GM23338 (cell line): ENCODE data around the gene MSL3B.
A peak's percentile ranks its signal among the peaks of the same experiment; 100 is the strongest.

Experiments
- ATAC-seq: fragments of 200-7000 bp; cut with Tn5 transposase; 3 replicates; pipeline ENCODE4 v1.9.1; 2020
- DNase-seq: peaks from one replicate; pipeline ENCODE4 v3.0.0-alpha.2; 2015; ENCODE audit warnings: low spot score
- H2AFZ ChIP-seq: fragments of 200-600 bp; sonication (generic); 2 replicates; pipeline ENCODE4 v1.8.0; 2016; ENCODE audit warnings: antibody characterized with exemption, mild to moderate bottlenecking, moderate library complexity
- H3F3A ChIP-seq: fragments of 200-600 bp; sonication (generic); replicated peaks from 2 replicates; pipeline ENCODE4 v1.8.0; 2017; ENCODE audit warnings: antibody characterized with exemption, mixed run types, low read depth
- H3K27ac ChIP-seq: fragments of 200-600 bp; sonication (generic); 2 replicates; pipeline ENCODE4 v1.6.1; 2016; ENCODE audit warnings: low read depth
- H3K27me3 ChIP-seq: fragments of 200-600 bp; sonication (generic); 2 replicates; pipeline ENCODE4 v1.8.0; 2016; ENCODE audit warnings: mild to moderate bottlenecking, mixed run types, moderate library complexity; ENCODE audit not compliant: insufficient read depth
- H3K36me3 ChIP-seq: fragments of 200-600 bp; sonication (generic); 2 replicates; pipeline ENCODE4 v1.8.0; 2016; ENCODE audit warnings: mild to moderate bottlenecking; ENCODE audit not compliant: insufficient read depth
- H3K4me1 ChIP-seq: fragments of 200-600 bp; sonication (generic); 2 replicates; pipeline ENCODE4 v1.8.0; 2016; ENCODE audit warnings: mild to moderate bottlenecking, moderate library complexity; ENCODE audit not compliant: insufficient read depth
- H3K4me2 ChIP-seq: fragments of 200-600 bp; sonication (generic); 2 replicates; pipeline ENCODE4 v1.7.1; 2017; ENCODE audit warnings: mixed run types
- H3K4me3 ChIP-seq: fragments of 200-600 bp; sonication (generic); 2 replicates; pipeline ENCODE4 v1.6.1; 2016; ENCODE audit warnings: mixed run types
- H3K79me2 ChIP-seq: fragments of 200-600 bp; sonication (generic); replicated peaks from 2 replicates; pipeline ENCODE4 v1.8.0; 2017; ENCODE audit warnings: mild to moderate bottlenecking; ENCODE audit not compliant: insufficient read depth
- H3K9me2 ChIP-seq: fragments of 200-600 bp; sonication (generic); 2 replicates; pipeline ENCODE4 v1.8.0; 2017; ENCODE audit not compliant: insufficient read depth
- H4K20me1 ChIP-seq: fragments of 200-600 bp; sonication (generic); replicated peaks from 2 replicates; pipeline ENCODE4 v1.8.0; 2017; ENCODE audit warnings: mild to moderate bottlenecking; ENCODE audit not compliant: insufficient read depth
- H3K27ac Mint-ChIP-seq: 2 replicates; pipeline ENCODE4 v1.8.0; 2020; ENCODE audit warnings: inconsistent platforms, mild to moderate bottlenecking, moderate library complexity, mixed read lengths
- H3K27me3 Mint-ChIP-seq: 3 replicates; pipeline ENCODE4 v1.8.0; 2022; ENCODE audit warnings: low read depth, mild to moderate bottlenecking, moderate library complexity, mixed read lengths, inconsistent platforms; ENCODE audit not compliant: insufficient read depth, poor library complexity
- H3K36me3 Mint-ChIP-seq: 3 replicates; pipeline ENCODE4 v1.8.0; 2021; ENCODE audit warnings: low read depth, mild to moderate bottlenecking, inconsistent platforms, moderate library complexity, mixed read lengths
- H3K4me1 Mint-ChIP-seq: 3 replicates; pipeline ENCODE4 v1.8.0; 2020; ENCODE audit warnings: mild to moderate bottlenecking, inconsistent platforms, mixed read lengths
- H3K4me3 Mint-ChIP-seq: 3 replicates; pipeline ENCODE4 v1.8.0; 2021; ENCODE audit warnings: moderate library complexity, mild to moderate bottlenecking, inconsistent platforms, mixed read lengths
- H3K9me3 Mint-ChIP-seq: 3 replicates; pipeline ENCODE4 v1.8.0; 2020; ENCODE audit warnings: moderate library complexity, mild to moderate bottlenecking, inconsistent platforms, mixed read lengths
- CREB1 ChIP-seq: fragments of 250-450 bp; sonication (Bioruptor Pico); IDR thresholded peaks from 2 replicates; pipeline ENCODE4 v1.5.0; 2020; ENCODE audit warnings: low read depth, mild to moderate bottlenecking, moderate library complexity
- CTCF ChIP-seq, 2 experiments: fragments of 200-600 bp in 1 of 2; sonication (generic) in 1 of 2; conservative IDR thresholded peaks; 2 replicates each; pipeline versions ENCODE4 v1.5.1 to v1.6.1; 2016 to 2017; ENCODE audit warnings: antibody characterized with exemption in 2 of 2, low read depth in 2 of 2, mild to moderate bottlenecking in 2 of 2, moderate library complexity in 1 of 2
- ETS1 ChIP-seq: IDR thresholded peaks from 2 replicates; pipeline ENCODE4 v1.6.1; 2016; ENCODE audit warnings: antibody characterized with exemption
- EZH2 ChIP-seq: fragments of 200-600 bp; sonication (generic); IDR thresholded peaks from one replicate; pipeline ENCODE4 v1.8.0; 2017; ENCODE audit warnings: antibody characterized with exemption, mild to moderate bottlenecking, low read depth; ENCODE audit not compliant: unreplicated experiment
- EZH2phosphoT487 ChIP-seq: fragments of 200-600 bp; sonication (generic); IDR thresholded peaks from one replicate; pipeline ENCODE4 v1.8.1; 2018; ENCODE audit warnings: antibody characterized with exemption; ENCODE audit not compliant: unreplicated experiment
- JUNB ChIP-seq: IDR thresholded peaks from one replicate; pipeline ENCODE4 v1.6.1; 2016; ENCODE audit warnings: antibody characterized with exemption; ENCODE audit not compliant: unreplicated experiment
- NANOG ChIP-seq: IDR thresholded peaks from 2 replicates; pipeline ENCODE4 v1.6.1; 2016; ENCODE audit warnings: antibody characterized with exemption, borderline replicate concordance
- POLR2AphosphoS5 ChIP-seq: IDR thresholded peaks from 2 replicates; pipeline ENCODE4 v1.6.1; 2016; ENCODE audit warnings: antibody characterized with exemption, low read depth
- REST ChIP-seq: IDR thresholded peaks from one replicate; pipeline ENCODE4 v1.6.1; 2018; ENCODE audit warnings: antibody characterized with exemption; ENCODE audit not compliant: unreplicated experiment
- STAT1 ChIP-seq: IDR thresholded peaks from one replicate; pipeline ENCODE4 v1.6.1; 2016; ENCODE audit warnings: antibody characterized with exemption; ENCODE audit not compliant: unreplicated experiment
- ZNF114 ChIP-seq: fragments of 250-450 bp; sonication (Bioruptor Pico); IDR thresholded peaks from 2 replicates; pipeline ENCODE4 v1.5.0; 2020; ENCODE audit warnings: mild to moderate bottlenecking, moderate library complexity
- ZNF331 ChIP-seq: fragments of 250-450 bp; sonication (Bioruptor Pico); IDR thresholded peaks from 2 replicates; pipeline ENCODE4 v1.5.0; 2020; ENCODE audit warnings: low read depth, mild to moderate bottlenecking, moderate library complexity
- ZNF462 ChIP-seq: fragments of 250-450 bp; sonication (Bioruptor Pico); IDR thresholded peaks from 2 replicates; pipeline ENCODE4 v1.5.0; 2020; ENCODE audit warnings: mild to moderate bottlenecking, moderate library complexity

MSL3B gene

GRCh38 chr2:233853353-233853752 is 14.8 kb downstream of the MSL3B start:
- DNase-seq (no peak), ATAC-seq (no peak)
- Histone ChIP-seq H3K9me2 (peaks cover 6% of the 10 kb centered on the region; the same call in 1 of the 2 replicates), H3F3A (no peaks in the 10 kb centered on the region), H4K20me1 (peaks cover 35% of the 10 kb centered on the region), H3K4me1 (peaks cover 21% of the 10 kb centered on the region), H3K36me3 (peaks cover 48% of the 10 kb centered on the region), H3K27ac (no peak overlapping the region), H2AFZ (no peak overlapping the region), H3K27me3 (no peaks in the 10 kb centered on the region), H3K79me2 (peaks cover 56% of the 10 kb centered on the region), H3K4me3 (peak overlapping the region; percentile 90), H3K4me2 (peak overlapping the region; percentile 99)
- peaks cover 57% of the 10 kb centered on the region for H3K36me3 Mint-ChIP-seq
- H3K4me3 Mint-ChIP-seq = peak overlapping the region; percentile 98
- H3K27ac Mint-ChIP-seq = 0 out of 2 replicates have a peak overlapping the region, but pooled peaks have one; percentile 98
- H3K27me3 Mint-ChIP-seq = peaks cover 12% of the 10 kb centered on the region
- TF ChIP-seq NANOG (no peak), STAT1 (no peak), REST (no peak), POLR2AphosphoS5 (no peak), JUNB (no peak), EZH2 (no peak), ZNF462 (CRISPR knock-in tag) (no peak), EZH2phosphoT487 (no peak), ZNF331 (no peak), CTCF (conservative IDR thresholded peaks at IDR 0.05; ENCODE audit: low read depth in 2 of 2) (no peak), CREB1 (CRISPR knock-in tag) (no peak), ZNF114 (no peak), ETS1 (no peak)
- H3K4me1 Mint-ChIP-seq = peaks cover 23% of the 10 kb centered on the region
- H3K9me3 Mint-ChIP-seq = no peaks in the 10 kb centered on the region; the same call in 2 of the 3 replicates
